Hepatocyte (in vitro differentiated cells): Measurements from ENCODE around the gene JMJD7.

Experiments used
- EZH2 ChIP-seq: fragments of 200-600 bp; sonication (generic); IDR thresholded peaks from 2 replicates; pipeline ENCODE4 v1.6.1; 2016; ENCODE audit warnings: antibody characterized with exemption, mild to moderate bottlenecking, borderline replicate concordance
- EZH2phosphoT487 ChIP-seq: fragments of 200-600 bp; sonication (generic); IDR thresholded peaks from one replicate; pipeline ENCODE4 v1.6.1; 2018; ENCODE audit warnings: antibody characterized with exemption, mild to moderate bottlenecking, low read depth, moderate library complexity; ENCODE audit not compliant: unreplicated experiment, severe bottlenecking
- TF ChIP-seq, protein P1 (sequence below): fragments of 200-600 bp; sonication (generic); IDR thresholded peaks from 2 replicates; pipeline ENCODE4 v1.5.1; 2016; ENCODE audit warnings: antibody characterized with exemption, mild to moderate bottlenecking; ENCODE audit not compliant: poor library complexity

GRCh38 chr15:41816788-41817187 lies 11.1 kb upstream of the JMJD7 start:
- TF ChIP-seq, protein P1, sequence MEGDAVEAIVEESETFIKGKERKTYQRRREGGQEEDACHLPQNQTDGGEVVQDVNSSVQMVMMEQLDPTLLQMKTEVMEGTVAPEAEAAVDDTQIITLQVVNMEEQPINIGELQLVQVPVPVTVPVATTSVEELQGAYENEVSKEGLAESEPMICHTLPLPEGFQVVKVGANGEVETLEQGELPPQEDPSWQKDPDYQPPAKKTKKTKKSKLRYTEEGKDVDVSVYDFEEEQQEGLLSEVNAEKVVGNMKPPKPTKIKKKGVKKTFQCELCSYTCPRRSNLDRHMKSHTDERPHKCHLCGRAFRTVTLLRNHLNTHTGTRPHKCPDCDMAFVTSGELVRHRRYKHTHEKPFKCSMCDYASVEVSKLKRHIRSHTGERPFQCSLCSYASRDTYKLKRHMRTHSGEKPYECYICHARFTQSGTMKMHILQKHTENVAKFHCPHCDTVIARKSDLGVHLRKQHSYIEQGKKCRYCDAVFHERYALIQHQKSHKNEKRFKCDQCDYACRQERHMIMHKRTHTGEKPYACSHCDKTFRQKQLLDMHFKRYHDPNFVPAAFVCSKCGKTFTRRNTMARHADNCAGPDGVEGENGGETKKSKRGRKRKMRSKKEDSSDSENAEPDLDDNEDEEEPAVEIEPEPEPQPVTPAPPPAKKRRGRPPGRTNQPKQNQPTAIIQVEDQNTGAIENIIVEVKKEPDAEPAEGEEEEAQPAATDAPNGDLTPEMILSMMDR = no peak
- TF ChIP-seq EZH2phosphoT487 (no peak), EZH2 (no peak)
